Measurements from ENCODE around the gene LTBP1. TPM values are rescaled to one million over a fixed set of nuclear protein-coding genes. Genes with fewer than 3 reads are reported as not detected.
"Not testable (repeated sequence)": the region's sequence is repeated elsewhere in the genome, so short reads cannot be mapped to it uniquely, and the experiment has no call there.

Gene LTBP1
- polyA plus RNA-seq, 1 donor (not counting 4 experiments of a cell fraction or from before 2014, with no cell fraction given), result 9.2 TPM

DNA sequence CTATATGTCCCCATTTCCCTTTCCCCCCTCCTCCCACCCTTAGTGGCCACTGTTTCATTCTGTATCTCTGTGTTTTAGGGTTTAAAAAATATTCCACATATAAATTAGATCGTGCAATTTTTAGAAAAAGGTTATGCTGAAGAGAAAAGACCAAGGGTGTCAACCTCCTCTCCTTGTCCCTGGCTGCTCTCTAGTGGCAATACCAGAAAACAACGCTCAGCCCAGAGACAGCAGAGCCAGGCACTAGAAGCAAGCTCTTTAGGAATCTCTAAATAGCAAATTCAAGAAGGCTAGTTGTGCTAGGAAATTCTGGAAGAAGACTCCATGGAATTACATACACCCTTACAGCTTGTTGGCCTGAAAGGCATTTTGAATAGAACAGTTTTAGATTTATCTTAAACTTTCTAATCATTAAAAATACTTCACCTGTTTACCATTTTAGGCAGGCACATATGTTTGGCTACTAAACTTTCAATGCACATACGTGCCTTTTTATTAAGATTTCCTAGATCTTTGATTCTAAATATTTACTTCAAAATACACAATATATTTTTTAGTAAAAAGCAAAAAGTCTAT, 494.6 kb downstream of the LTBP1 start:
- Histone ChIP-seq H3K9me3 (ENCODE audit: control insufficient read depth, low read depth, low read length) (no peaks in the 10 kb centered on the region), H3K79me2 (ENCODE audit: control insufficient read depth, insufficient read depth, low read length) (no peaks in the 10 kb centered on the region), H3K9me1 (ENCODE audit: control insufficient read depth, extremely low read depth, insufficient read depth, low read length) (no peaks in the 10 kb centered on the region), H2AFZ (ENCODE audit: control insufficient read depth, low read length) (no peak overlapping the region), H3K27ac (ENCODE audit: control insufficient read depth, insufficient read depth, low read length) (no peak overlapping the region), H3K4me1 (ENCODE audit: control insufficient read depth, extremely low read depth, insufficient read depth, low read length) (peaks cover 4% of the 10 kb centered on the region), H3K36me3 (ENCODE audit: control insufficient read depth in 2 of 2, extremely low read depth in 1 of 2, insufficient read depth in 2 of 2, low read length in 2 of 2) (no peaks in the 10 kb centered on the region), H3K4me3 (ENCODE audit: control insufficient read depth in 2 of 3, extremely low read depth in 1 of 3, insufficient read depth in 2 of 3, low read depth in 1 of 3, low read length in 3 of 3) (no peak overlapping the region), H3K9ac (ENCODE audit: control insufficient read depth, extremely low read depth, insufficient read depth, low read length) (no peak overlapping the region), H4K20me1 (ENCODE audit: control insufficient read depth, extremely low read depth, insufficient read depth, low read length) (no peaks in the 10 kb centered on the region), H3K27me3 (ENCODE audit: control insufficient read depth, extremely low read depth, insufficient read depth, low read length) (no peaks in the 10 kb centered on the region), H3K4me2 (ENCODE audit: control insufficient read depth, extremely low read depth, insufficient read depth, low read depth, low read length) (no peak overlapping the region)
- DNase-seq (ENCODE audit: low read depth, low spot score), result no peak
- dilution Hi-C loops (cut with MboI; ENCODE audit: extremely low pct_ligation_motif_present, low sequenced_read_pairs), result no loop called here
- no peak for FAIRE-seq
- TF ChIP-seq EZH2 (IDR thresholded peaks at IDR 0.05; ENCODE audit: low read length), result no peak
- TF ChIP-seq, protein P1, sequence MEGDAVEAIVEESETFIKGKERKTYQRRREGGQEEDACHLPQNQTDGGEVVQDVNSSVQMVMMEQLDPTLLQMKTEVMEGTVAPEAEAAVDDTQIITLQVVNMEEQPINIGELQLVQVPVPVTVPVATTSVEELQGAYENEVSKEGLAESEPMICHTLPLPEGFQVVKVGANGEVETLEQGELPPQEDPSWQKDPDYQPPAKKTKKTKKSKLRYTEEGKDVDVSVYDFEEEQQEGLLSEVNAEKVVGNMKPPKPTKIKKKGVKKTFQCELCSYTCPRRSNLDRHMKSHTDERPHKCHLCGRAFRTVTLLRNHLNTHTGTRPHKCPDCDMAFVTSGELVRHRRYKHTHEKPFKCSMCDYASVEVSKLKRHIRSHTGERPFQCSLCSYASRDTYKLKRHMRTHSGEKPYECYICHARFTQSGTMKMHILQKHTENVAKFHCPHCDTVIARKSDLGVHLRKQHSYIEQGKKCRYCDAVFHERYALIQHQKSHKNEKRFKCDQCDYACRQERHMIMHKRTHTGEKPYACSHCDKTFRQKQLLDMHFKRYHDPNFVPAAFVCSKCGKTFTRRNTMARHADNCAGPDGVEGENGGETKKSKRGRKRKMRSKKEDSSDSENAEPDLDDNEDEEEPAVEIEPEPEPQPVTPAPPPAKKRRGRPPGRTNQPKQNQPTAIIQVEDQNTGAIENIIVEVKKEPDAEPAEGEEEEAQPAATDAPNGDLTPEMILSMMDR (optimal IDR thresholded peaks at IDR 0.05 in 1 of 3, IDR thresholded peaks at IDR 0.05 in 1 of 3, conservative IDR thresholded peaks at IDR 0.05 in 1 of 3; ENCODE audit: extremely low read depth in 1 of 3, insufficient read depth in 2 of 3, low read length in 3 of 3), result peak; percentile 68 to 77 (median 71)

DNA sequence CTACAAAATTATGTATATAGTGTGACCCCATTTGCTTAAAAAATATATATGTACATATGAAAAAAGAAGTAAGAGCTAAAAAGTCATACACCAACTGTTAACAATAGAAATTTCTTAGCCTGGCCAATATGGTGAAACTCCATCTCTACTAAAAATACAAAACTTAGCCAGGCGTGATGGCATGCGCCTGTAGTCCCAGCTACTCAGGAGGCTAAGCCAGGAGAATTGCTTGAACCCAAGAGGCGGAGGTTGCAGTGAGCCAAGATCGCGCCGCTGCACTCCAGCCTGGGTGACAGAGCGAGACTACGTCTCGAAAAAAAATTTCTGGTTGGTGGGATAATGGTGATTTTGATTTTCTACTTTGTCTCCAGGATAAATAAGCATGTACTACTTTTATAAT, 495.3 kb downstream of the LTBP1 start:
- dilution Hi-C loops (cut with MboI; ENCODE audit: extremely low pct_ligation_motif_present, low sequenced_read_pairs); H4K20me1 ChIP-seq (ENCODE audit: control insufficient read depth, extremely low read depth, insufficient read depth, low read length); DNase-seq (ENCODE audit: low read depth, low spot score); H3K9me3 ChIP-seq (ENCODE audit: control insufficient read depth, low read depth, low read length); H3K4me2 ChIP-seq (ENCODE audit: control insufficient read depth, extremely low read depth, insufficient read depth, low read depth, low read length); H3K36me3 ChIP-seq (ENCODE audit: control insufficient read depth in 2 of 2, extremely low read depth in 1 of 2, insufficient read depth in 2 of 2, low read length in 2 of 2); H3K79me2 ChIP-seq (ENCODE audit: control insufficient read depth, insufficient read depth, low read length); H3K4me1 ChIP-seq (ENCODE audit: control insufficient read depth, extremely low read depth, insufficient read depth, low read length); H3K9me1 ChIP-seq (ENCODE audit: control insufficient read depth, extremely low read depth, insufficient read depth, low read length); H3K4me3 ChIP-seq (ENCODE audit: control insufficient read depth in 2 of 3, extremely low read depth in 1 of 3, insufficient read depth in 2 of 3, low read depth in 1 of 3, low read length in 3 of 3); H2AFZ ChIP-seq (ENCODE audit: control insufficient read depth, low read length); H3K27ac ChIP-seq (ENCODE audit: control insufficient read depth, insufficient read depth, low read length); FAIRE-seq; H3K27me3 ChIP-seq (ENCODE audit: control insufficient read depth, extremely low read depth, insufficient read depth, low read length); H3K9ac ChIP-seq (ENCODE audit: control insufficient read depth, extremely low read depth, insufficient read depth, low read length): not testable (repeated sequence)

DNA sequence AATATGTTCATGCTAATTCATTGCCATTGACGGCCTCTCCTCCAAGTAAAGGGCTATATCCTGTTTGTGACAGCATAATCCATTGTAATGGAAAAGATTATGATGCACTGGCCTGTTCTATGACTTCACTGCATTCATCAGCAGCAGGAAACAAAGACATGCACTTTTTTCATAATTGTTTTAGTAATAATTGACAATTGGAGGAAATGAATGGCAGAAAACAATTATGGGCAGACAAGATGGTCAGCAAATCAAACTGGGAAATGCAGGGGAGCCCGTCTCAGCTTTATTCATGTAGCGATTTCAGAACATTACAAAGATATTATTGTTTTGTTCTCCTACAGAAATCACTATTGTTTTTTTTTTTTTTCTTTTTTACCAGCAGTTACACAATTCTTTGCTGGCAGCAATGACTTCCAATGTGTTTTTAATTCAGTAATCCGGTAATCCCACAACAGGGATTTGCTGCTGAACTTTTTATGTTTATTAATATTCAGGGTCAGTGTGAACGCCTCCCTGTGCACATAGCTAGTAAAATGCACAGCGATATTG, 495.9 kb downstream of the LTBP1 start:
- FAIRE-seq (no peak), DNase-seq (ENCODE audit: low read depth, low spot score) (no peak)
- no peak overlapping the region for H2AFZ ChIP-seq (ENCODE audit: control insufficient read depth, low read length)
- no peaks in the 10 kb centered on the region for H3K79me2 ChIP-seq (ENCODE audit: control insufficient read depth, insufficient read depth, low read length)
- H3K4me1 ChIP-seq (ENCODE audit: control insufficient read depth, extremely low read depth, insufficient read depth, low read length), result no peaks in the 10 kb centered on the region
- no peaks in the 10 kb centered on the region for H3K36me3 ChIP-seq (ENCODE audit: control insufficient read depth in 2 of 2, extremely low read depth in 1 of 2, insufficient read depth in 2 of 2, low read length in 2 of 2)
- H3K9me1 ChIP-seq (ENCODE audit: control insufficient read depth, extremely low read depth, insufficient read depth, low read length), result no peaks in the 10 kb centered on the region
- H3K9ac ChIP-seq (ENCODE audit: control insufficient read depth, extremely low read depth, insufficient read depth, low read length), result no peak overlapping the region
- no peaks in the 10 kb centered on the region for H3K9me3 ChIP-seq (ENCODE audit: control insufficient read depth, low read depth, low read length)
- no peak overlapping the region for H3K4me2 ChIP-seq (ENCODE audit: control insufficient read depth, extremely low read depth, insufficient read depth, low read depth, low read length)
- dilution Hi-C loops (cut with MboI; ENCODE audit: extremely low pct_ligation_motif_present, low sequenced_read_pairs), result no loop called here
- TF ChIP-seq EZH2 (IDR thresholded peaks at IDR 0.05; ENCODE audit: low read length), result no peak
- TF ChIP-seq, protein P1 (optimal IDR thresholded peaks at IDR 0.05 in 1 of 3, IDR thresholded peaks at IDR 0.05 in 1 of 3, conservative IDR thresholded peaks at IDR 0.05 in 1 of 3; ENCODE audit: extremely low read depth in 1 of 3, insufficient read depth in 2 of 3, low read length in 3 of 3), result no peak
- no peaks in the 10 kb centered on the region for H4K20me1 ChIP-seq (ENCODE audit: control insufficient read depth, extremely low read depth, insufficient read depth, low read length)
- H3K4me3 ChIP-seq (ENCODE audit: control insufficient read depth in 2 of 3, extremely low read depth in 1 of 3, insufficient read depth in 2 of 3, low read depth in 1 of 3, low read length in 3 of 3), result no peak overlapping the region
- no peaks in the 10 kb centered on the region for H3K27me3 ChIP-seq (ENCODE audit: control insufficient read depth, extremely low read depth, insufficient read depth, low read length)
- H3K27ac ChIP-seq (ENCODE audit: control insufficient read depth, insufficient read depth, low read length), result no peak overlapping the region

Measured in keratinocyte (primary cell).